ENCODE measurements around the gene CENPP. TPM values are rescaled to one million over a fixed set of nuclear protein-coding genes. Genes with fewer than 3 reads are reported as not detected.

CENPP gene
- total RNA-seq, 1 donor from 2014 or later = 4.5 TPM

DNA sequence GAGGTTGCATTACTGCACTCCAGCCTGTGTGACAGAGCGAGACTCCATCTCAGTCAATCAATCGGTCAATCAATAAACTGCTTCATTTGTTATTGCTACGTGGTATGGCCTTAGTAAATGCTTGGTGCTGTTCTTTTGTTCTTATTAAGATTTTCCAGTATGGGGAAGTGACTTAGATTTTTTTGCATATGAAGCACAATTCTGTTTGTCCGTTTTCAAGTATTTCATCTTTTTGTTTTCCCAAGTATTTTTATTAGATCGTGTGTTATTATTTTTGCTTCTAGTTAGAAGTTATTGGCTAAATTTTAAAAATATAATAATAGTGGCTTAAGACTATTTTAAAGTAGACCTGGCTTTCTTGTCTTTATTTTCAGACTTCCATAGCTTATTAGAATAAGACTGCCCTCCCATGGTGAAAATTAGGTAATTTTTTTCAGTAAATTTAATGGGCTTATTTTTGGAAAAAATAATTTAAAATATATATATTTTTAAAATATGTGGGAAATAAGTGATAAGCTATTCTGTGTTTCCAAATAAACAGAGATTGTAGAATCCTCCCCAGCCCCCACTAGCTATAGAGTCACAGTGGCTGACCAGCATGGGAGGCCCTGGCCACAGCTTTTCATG lies 113.3 kb downstream of the CENPP start:
- Mint-ChIP-seq H3K9me3 (ENCODE audit: unreplicated experiment) (no peaks in the 10 kb centered on the region), H3K27me3 (ENCODE audit: unreplicated experiment) (no peaks in the 10 kb centered on the region), H3K27ac (ENCODE audit: unreplicated experiment) (no peak overlapping the region), H3K4me3 (ENCODE audit: unreplicated experiment) (no peak overlapping the region), H3K4me1 (ENCODE audit: unreplicated experiment) (no peaks in the 10 kb centered on the region), H3K36me3 (ENCODE audit: low read depth, unreplicated experiment) (no peaks in the 10 kb centered on the region)
- no peak for DNase-seq (ENCODE audit: low spot score)
- TF ChIP-seq CTCF (IDR thresholded peaks at IDR 0.05; ENCODE audit: unreplicated experiment) = peak; percentile 26

- Mint-ChIP-seq H3K36me3 (ENCODE audit: low read depth, unreplicated experiment) (no peaks in the 10 kb centered on the region), H3K4me3 (ENCODE audit: unreplicated experiment) (no peak overlapping the region), H3K27ac (ENCODE audit: unreplicated experiment) (no peak overlapping the region), H3K4me1 (ENCODE audit: unreplicated experiment) (no peaks in the 10 kb centered on the region), H3K9me3 (ENCODE audit: unreplicated experiment) (no peaks in the 10 kb centered on the region), H3K27me3 (ENCODE audit: unreplicated experiment) (no peaks in the 10 kb centered on the region)
- DNase-seq (ENCODE audit: low spot score) = no peak
- TF ChIP-seq CTCF (IDR thresholded peaks at IDR 0.05; ENCODE audit: unreplicated experiment) = no peak
Measured at GRCh38 chr9:92439921-92440750, 114.4 kb downstream of the CENPP start.

DNA sequence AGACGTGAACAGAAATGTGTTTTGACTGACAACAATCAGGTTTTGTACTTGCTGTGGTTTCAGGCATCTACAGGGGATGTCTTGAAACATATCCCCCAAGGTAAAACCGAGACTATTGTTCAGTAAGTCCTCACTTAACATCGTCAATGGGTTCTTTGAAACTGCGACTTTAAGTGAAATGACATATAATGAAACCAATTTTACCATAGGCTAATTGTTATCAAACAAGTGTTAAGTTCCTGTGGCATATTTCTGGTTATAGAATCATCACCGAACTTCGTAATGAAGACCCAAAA lies 114.9 kb downstream of the CENPP start:
- Mint-ChIP-seq H3K27ac (ENCODE audit: unreplicated experiment) (no peak overlapping the region), H3K4me3 (ENCODE audit: unreplicated experiment) (no peak overlapping the region), H3K4me1 (ENCODE audit: unreplicated experiment) (no peaks in the 10 kb centered on the region), H3K27me3 (ENCODE audit: unreplicated experiment) (no peaks in the 10 kb centered on the region), H3K36me3 (ENCODE audit: low read depth, unreplicated experiment) (no peaks in the 10 kb centered on the region), H3K9me3 (ENCODE audit: unreplicated experiment) (no peaks in the 10 kb centered on the region)
- no peak for TF ChIP-seq CTCF (IDR thresholded peaks at IDR 0.05; ENCODE audit: unreplicated experiment)
- no peak for DNase-seq (ENCODE audit: low spot score)

- no peaks in the 10 kb centered on the region for H3K4me1 Mint-ChIP-seq (ENCODE audit: unreplicated experiment)
- no peak overlapping the region for H3K27ac Mint-ChIP-seq (ENCODE audit: unreplicated experiment)
- TF ChIP-seq CTCF (IDR thresholded peaks at IDR 0.05; ENCODE audit: unreplicated experiment) = no peak
- no peak overlapping the region for H3K4me3 Mint-ChIP-seq (ENCODE audit: unreplicated experiment)
- H3K36me3 Mint-ChIP-seq (ENCODE audit: low read depth, unreplicated experiment) = no peaks in the 10 kb centered on the region
- no peaks in the 10 kb centered on the region for H3K27me3 Mint-ChIP-seq (ENCODE audit: unreplicated experiment)
- H3K9me3 Mint-ChIP-seq (ENCODE audit: unreplicated experiment) = no peaks in the 10 kb centered on the region
- no peak for DNase-seq (ENCODE audit: low spot score)
Measured at GRCh38 chr9:92444841-92445240, 119.1 kb downstream of the CENPP start.

DNA sequence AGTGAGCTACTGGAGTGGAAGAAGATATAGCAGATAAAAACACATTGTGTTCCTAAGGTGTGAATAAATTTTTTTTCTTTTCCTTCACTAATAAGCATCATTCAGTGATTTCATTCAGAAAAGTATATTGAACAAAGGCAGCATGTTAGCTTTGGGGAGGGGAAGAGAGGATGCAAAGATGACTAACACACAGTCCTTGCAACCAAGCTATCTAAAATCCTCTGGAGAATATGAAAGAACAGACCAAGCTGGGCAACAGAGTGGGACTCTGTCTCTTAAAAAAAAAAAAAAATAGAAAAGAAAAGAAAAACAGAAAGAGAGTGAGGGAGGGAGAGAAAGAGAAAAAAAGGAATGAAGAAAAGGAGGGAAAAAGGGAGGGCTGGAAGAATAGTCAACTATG lies 120.8 kb downstream of the CENPP start:
- H3K27ac Mint-ChIP-seq (ENCODE audit: unreplicated experiment) = no peak overlapping the region
- no peak for TF ChIP-seq CTCF (IDR thresholded peaks at IDR 0.05; ENCODE audit: unreplicated experiment)
- no peaks in the 10 kb centered on the region for H3K9me3 Mint-ChIP-seq (ENCODE audit: unreplicated experiment)
- no peaks in the 10 kb centered on the region for H3K4me1 Mint-ChIP-seq (ENCODE audit: unreplicated experiment)
- no peaks in the 10 kb centered on the region for H3K36me3 Mint-ChIP-seq (ENCODE audit: low read depth, unreplicated experiment)
- no peak overlapping the region for H3K4me3 Mint-ChIP-seq (ENCODE audit: unreplicated experiment)
- no peak for DNase-seq (ENCODE audit: low spot score)
- H3K27me3 Mint-ChIP-seq (ENCODE audit: unreplicated experiment) = no peaks in the 10 kb centered on the region

Data from endothelial cell (in vitro differentiated cells).